OCI-M1 (cell line): Measurements from ENCODE around the gene DBP.

Experiments used
- DNase-seq: peaks from one replicate; lab custom pipeline; 2025; lab: John Stamatoyannopoulos, UW

DBP gene

GRCh38 chr19:48627201-48627864, 9.8 kb downstream of the DBP start:
- no peak for DNase-seq

DNA sequence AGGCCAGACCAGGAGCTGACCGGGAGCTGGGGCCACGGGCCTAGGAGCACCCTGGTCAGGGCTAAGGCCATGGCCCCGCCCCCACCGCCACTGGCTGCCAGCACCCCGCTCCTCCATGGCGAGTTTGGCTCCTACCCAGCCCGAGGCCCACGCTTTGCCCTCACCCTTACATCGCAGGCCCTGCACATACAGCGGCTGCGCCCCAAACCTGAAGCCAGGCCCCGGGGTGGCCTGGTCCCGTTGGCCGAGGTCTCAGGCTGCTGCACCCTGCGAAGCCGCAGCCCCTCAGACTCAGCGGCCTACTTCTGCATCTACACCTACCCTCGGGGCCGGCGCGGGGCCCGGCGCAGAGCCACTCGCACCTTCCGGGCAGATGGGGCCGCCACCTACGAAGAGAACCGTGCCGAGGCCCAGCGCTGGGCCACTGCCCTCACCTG, 11.3 kb downstream of the DBP start:
- no peak for DNase-seq

DNA sequence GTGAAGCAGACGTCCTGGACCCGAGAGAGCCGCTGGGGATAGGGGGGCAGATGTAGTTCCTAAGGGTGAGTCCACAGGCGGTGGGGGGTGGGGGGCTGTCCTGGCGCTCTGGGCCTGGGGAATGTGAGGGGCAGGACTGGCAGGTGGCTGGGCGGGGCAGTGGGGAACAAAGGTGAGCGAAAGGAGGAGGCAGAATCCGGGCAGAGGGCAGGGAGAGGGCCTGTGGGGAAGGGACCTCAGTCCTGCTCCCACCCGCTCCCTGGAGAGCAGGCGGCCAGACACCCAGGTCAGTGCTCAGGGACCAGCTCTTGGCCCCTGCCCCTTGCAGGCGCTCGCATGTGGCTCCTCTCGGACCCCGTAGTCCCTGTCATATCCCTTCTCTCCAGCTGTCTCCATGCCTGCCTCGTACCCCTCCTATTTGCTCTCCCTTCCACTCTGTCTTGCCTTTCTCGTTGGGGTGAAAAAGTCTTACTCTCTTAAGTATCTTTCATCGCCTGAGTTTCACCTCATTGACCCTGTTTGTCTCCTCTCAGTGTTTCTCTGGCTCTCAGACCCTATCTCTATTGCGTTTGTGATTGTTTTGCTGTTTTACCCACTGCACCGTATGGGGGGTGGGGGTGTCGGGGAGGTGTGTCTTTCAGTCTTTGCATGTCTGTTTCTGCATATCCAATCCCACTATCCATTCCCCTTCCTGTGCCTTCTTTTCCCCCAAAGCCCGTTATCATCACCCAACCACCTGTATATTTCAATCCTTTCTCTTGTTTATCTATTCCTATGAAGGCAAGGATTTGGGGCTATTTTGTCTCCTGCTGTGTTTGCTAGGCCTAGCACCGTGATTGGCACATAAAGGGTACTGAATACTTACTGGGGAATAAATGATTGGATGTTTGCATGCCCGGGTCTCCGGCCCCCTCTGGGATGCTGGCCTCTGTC, 12.1 kb downstream of the DBP start:
- DNase-seq, result no peak

GRCh38 chr19:48624067-48624594, 13.0 kb downstream of the DBP start:
- DNase-seq, result peak; percentile 99

DNA sequence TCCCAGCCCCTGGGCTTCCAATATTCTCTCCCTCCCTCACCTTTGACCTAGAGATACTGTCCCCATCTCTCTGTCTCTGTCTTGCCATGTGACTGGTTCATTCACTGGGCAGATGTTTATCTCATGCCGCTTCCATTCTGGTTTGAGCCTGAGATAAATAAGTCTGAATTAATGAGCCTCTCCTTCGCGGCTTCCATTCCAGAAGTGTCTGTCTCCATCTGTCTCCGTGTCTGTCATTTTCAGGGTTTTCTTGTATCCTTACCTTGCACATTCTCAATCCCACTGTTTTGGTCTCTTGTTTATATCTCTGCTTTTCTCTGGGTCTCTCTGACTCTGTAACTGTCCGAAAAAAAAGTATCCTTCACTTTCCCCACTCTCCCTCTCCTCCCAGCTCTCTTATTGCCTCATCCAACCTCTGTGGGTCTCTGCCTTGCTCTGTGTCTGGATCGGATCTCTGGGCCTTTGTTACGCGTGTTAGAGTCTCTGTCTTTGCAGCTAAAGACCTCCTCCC, 13.6 kb downstream of the DBP start:
- DNase-seq, result peak; percentile 80

DNA sequence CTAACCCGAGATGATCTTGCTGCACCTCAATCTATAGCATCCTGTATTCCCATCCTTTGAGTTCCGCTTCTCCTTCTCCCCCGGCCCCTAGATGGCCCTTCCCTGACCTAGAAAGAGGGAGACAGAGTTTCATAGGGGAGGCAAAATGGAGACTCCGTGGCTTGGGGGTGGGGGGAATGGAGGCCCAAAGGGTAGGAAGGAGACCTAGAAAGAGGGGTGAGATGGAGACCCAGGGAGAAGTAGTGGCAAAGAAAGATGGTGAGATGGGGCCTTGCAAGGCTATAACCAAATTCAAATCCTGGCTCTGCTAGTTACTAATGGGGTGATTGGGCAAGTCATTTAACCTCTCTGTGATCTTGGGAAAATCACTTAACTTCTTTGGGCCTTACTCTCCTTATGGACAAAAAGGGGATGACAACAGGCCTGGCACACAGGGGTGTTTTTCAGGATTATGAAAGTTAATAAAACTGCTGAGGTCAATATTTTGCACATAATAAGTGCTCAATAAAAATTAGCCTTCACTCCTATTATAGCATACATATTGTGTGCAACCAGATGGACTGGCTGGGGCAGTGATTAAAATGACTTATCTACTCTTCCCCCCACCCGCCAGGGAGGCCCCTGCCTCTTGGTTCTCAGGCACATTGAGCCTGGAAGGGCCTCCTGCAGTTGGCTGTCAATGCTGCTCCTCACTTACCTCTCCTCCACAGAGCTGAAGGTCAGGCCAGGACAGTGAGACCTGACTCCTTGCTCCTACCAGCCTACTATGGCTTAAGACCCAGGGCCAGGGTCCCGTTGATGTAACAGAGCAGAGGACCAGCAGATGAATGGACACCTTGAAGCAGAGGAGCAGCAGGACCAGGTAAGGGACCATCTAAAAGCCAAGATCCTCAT, 17.2 kb downstream of the DBP start:
- DNase-seq, result no peak

DNA sequence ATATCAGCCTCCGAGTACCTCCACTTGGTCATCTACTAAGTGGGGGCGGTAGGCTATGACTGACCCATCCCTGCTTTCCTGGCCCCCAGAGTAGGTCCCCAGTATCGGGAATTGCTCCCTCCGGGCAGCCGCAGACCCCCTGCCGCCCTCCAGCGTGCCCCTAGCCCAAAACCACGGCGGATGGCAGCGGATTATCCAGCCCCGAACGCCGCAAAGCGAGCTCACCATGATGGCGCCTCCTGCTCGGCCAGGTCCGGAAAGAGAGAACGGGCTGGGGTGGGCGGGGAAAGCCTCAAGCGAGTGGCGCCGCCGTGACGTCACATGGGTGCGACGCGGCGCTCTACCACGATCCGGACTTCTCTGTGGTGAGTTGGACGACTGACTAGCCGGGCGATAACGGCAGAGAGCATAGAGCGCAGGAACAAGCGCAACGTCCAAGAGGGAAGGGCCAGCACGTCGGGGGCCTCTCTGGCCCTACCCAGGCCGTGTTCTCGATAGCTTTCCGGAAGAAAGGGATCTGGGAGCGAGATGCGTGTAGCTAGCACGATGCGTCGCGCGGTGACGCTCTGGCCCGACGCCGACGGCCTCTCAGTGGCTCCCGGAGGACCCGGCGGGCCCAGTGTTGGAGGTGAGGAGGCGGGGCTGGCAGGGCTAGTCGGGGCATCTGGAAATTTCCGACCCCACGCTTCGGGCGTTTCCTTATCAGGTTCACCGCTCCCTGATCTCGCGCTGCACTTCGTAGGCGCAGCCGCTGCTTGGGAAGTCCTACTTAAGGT, 18.1 kb downstream of the DBP start, which contains the start of the genes RPL18 and SPHK2:
Gene RPL18 (minus strand): TSS at position 263 of the 776 bp plus-strand sequence. CDS start 35 bp downstream, at position 228.
Gene SPHK2 (plus strand): TSS at position 591 of the 776 bp plus-strand sequence. CDS start 1,009 bp downstream, outside the sequence.
- DNase-seq, result peak; percentile 100

- DNase-seq, result no peak
Measured at GRCh38 chr19:48618278-48618915, 18.8 kb downstream of the DBP start.

GRCh38 chr19:48617146-48617937, 19.8 kb downstream of the DBP start:
- no peak for DNase-seq

GRCh38 chr19:48616491-48617056, 20.6 kb downstream of the DBP start:
- no peak for DNase-seq

- no peak for DNase-seq
Measured at GRCh38 chr19:48616041-48616436, 21.1 kb downstream of the DBP start.

- DNase-seq, result no peak
Measured at GRCh38 chr19:48615231-48616040, 21.7 kb downstream of the DBP start.

- no peak for DNase-seq
Measured at GRCh38 chr19:48614436-48615230, 22.5 kb downstream of the DBP start, which contains the start of gene FAM83E. Gene FAM83E, minus strand, starts transcription at chr19:48615076. Its CDS starts 1,704 bp downstream, at chr19:48613372.

DNA sequence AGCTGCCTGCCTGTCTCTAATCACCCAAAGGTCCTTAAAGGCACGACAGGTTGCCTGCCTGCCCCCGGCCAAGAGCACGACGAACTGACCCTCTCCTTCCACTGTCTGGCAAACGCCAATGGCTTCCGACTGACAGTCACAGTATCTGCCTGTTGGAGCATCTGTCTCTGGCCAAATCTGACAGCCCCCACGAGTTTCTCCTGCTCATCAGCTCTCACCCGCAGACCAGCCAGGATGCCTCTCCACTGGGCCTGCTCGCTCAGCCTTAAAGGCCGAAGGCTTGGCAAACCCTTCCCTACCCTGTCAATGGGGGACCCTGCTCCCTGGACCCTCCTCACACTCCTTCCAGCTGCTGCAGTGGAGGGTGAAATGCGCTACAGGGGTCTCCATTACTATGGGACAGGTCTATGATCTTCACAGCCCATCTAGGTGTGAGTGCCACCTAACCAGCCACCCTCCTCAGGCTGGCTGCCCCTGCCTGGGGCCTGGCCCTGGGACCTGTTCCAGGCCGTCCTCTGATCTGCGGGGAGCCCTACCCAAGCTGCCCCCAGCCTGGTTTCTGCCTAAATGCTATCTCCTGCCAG, 23.2 kb downstream of the DBP start:
- no peak for DNase-seq

DNA sequence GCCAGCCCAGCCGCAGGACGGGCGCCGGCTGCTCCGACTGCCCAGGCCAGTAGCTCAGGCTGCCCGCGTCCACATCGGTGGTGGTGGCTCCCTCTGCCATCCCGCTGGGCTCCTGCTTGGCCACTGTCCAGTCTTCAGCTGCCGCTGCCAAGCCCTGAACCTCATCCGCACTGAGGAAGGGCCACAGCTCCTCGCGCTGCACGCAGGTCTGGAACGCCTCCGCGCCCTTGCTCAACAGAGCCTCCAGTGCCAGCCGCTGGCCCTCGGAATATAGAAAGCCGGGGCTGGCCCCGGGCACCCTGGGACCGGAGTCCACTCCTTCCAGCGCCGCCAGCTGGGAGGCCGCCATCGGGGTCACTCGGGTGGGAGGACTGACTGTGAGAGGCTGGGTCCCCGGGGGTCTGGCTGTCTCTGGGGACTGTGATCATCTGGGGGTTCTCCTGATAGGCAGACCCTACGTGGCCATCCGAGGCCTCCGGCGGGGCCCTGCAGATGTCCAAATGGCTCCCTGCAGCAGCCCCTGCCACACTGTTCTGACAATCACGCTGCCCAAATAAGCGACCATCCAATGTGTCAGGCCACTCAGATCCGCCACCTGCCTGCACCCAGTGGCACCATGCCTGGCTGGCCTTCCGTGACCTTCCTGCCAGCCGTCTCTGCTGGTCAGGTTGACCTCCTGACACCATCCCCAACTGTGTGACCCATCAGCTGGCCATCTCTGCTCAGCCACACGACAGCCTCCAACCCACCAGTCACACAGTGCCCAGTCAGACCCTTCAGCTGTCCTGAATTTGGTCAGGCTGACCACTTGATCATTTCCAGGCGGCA, 23.9 kb downstream of the DBP start:
- no peak for DNase-seq

DNA sequence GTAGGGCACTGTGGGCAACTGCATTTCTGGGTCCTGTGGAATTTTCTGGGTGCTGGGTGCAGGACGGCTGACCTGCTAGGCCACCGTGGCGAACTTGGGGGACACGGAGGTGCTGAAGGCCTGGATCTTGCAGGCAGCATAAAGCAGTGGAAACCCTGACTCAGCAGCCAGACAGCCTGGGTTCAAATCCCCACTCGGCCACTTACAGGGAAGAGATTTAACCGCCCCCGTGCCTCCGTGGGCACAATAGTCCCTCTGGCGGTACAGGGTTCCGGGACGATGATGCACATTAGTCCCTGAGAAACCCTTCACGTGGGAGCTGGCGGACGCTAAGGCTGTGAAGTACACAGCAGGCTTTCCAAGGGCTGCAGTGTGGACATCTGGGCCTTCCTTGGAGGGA, 25.3 kb downstream of the DBP start:
- DNase-seq, result no peak
